Mesothelial cell of epicardium (in vitro differentiated cells): ENCODE data around the gene DSG1. TPM values are rescaled to one million over a fixed set of nuclear protein-coding genes. Genes with fewer than 3 reads are reported as not detected.

Experiments used
- DNase-seq, 2 experiments: peaks; one replicate each; pipeline ENCODE4 v3.0.0; 2021; ENCODE audit warnings: low spot score in 2 of 2; ENCODE audit not compliant: unreplicated experiment in 2 of 2
- H3K27ac Mint-ChIP-seq: 2 replicates; pipeline ENCODE4 v1.8.0; 2021; ENCODE audit warnings: mixed read lengths
- H3K27me3 Mint-ChIP-seq: 2 replicates; pipeline ENCODE4 v1.8.0; 2021; ENCODE audit warnings: low read depth, mixed read lengths
- H3K36me3 Mint-ChIP-seq: 2 replicates; pipeline ENCODE4 v1.8.0; 2021; ENCODE audit warnings: mixed read lengths
- H3K4me1 Mint-ChIP-seq: 2 replicates; pipeline ENCODE4 v1.8.0; 2021; ENCODE audit warnings: mixed read lengths
- H3K4me3 Mint-ChIP-seq: 2 replicates; pipeline ENCODE4 v1.8.0; 2021; ENCODE audit warnings: mild to moderate bottlenecking, moderate library complexity, mixed read lengths
- H3K9me3 Mint-ChIP-seq: 2 replicates; pipeline ENCODE4 v1.8.0; 2021; ENCODE audit warnings: mixed read lengths
- total RNA-seq: library from RNA; stranded (reverse); gene quantifications from 3 replicates; pipeline ENCODE4 v1.2.1, GENCODE V29; 2021
- TF ChIP-seq, protein P1 (sequence below): fragments of 200-600 bp; sonication (generic); IDR thresholded peaks from one replicate; pipeline ENCODE4 v1.5.0; 2021; ENCODE audit warnings: antibody characterized with exemption; ENCODE audit not compliant: unreplicated experiment

Gene DSG1
- total RNA-seq, 1 donor from 2014 or later, result 0.09 TPM

DNA sequence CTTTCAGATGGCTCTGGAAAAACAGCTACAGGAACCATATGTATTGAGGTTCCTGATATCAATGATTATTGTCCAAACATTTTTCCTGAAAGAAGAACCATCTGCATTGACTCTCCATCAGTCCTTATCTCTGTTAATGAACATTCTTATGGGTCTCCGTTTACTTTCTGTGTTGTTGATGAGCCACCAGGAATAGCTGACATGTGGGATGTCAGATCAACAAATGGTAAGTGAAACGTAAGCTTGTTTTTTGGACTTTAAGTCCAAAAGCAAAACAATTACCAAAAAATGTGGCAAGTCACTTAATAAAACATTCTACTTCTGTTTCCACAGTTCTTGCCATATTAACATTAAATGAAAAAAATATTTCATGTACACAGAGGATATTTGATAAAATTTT, 85.4 kb downstream of the DSG1 start:
- Mint-ChIP-seq H3K27me3 (no peaks in the 10 kb centered on the region), H3K36me3 (no peaks in the 10 kb centered on the region), H3K27ac (no peak overlapping the region), H3K9me3 (no peaks in the 10 kb centered on the region), H3K4me3 (no peak overlapping the region), H3K4me1 (peaks cover 33% of the 10 kb centered on the region)
- TF ChIP-seq, protein P1, sequence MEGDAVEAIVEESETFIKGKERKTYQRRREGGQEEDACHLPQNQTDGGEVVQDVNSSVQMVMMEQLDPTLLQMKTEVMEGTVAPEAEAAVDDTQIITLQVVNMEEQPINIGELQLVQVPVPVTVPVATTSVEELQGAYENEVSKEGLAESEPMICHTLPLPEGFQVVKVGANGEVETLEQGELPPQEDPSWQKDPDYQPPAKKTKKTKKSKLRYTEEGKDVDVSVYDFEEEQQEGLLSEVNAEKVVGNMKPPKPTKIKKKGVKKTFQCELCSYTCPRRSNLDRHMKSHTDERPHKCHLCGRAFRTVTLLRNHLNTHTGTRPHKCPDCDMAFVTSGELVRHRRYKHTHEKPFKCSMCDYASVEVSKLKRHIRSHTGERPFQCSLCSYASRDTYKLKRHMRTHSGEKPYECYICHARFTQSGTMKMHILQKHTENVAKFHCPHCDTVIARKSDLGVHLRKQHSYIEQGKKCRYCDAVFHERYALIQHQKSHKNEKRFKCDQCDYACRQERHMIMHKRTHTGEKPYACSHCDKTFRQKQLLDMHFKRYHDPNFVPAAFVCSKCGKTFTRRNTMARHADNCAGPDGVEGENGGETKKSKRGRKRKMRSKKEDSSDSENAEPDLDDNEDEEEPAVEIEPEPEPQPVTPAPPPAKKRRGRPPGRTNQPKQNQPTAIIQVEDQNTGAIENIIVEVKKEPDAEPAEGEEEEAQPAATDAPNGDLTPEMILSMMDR, result no peak
- no peak for DNase-seq

Other genes with a start within 250 kb of the DSG1 start
- gene DSC2, start 215.7 kb upstream of the DSG1 start, total RNA-seq, result 61.3 to 64.7 TPM (median 63.0 TPM) in 3 replicates
- gene DSC1, start 155.3 kb upstream of the DSG1 start, total RNA-seq, result 0.36 to 0.47 TPM (median 0.43 TPM) in 3 replicates
- gene DSG4, start 58.6 kb downstream of the DSG1 start, total RNA-seq, result 0.07 to 0.09 TPM (median 0.09 TPM) in 3 replicates
- gene DSG3, start 129.6 kb downstream of the DSG1 start, total RNA-seq, result 0.09 to 0.16 TPM (median 0.13 TPM) in 3 replicates
- 98.0 to 102 TPM (median 98.4 TPM) in 3 replicates for gene DSG2, start 180.0 kb downstream of the DSG1 start, total RNA-seq